Ovary (tissue), 9 donors: ENCODE measurements around the gene SEC14L2. TPM values are rescaled to one million over a fixed set of nuclear protein-coding genes. Genes with fewer than 3 reads are reported as not detected.

Experiments used
- DNase-seq, 5 donors: peaks; one replicate each; pipeline ENCODE4 v3.0.0-alpha.2; 2019 to 2020
- H3K27ac ChIP-seq, 2 donors: fragments of 200-600 bp; one replicate each; pipeline versions ENCODE4 v1.5.1 to v1.8.0; 2019 to 2022
- H3K27me3 ChIP-seq: fragments of 200-600 bp; one replicate; pipeline ENCODE4 v1.8.0; 2022
- H3K36me3 ChIP-seq: fragments of 200-600 bp; sonication (generic); one replicate; pipeline ENCODE4 v1.5.1; 2019
- H3K4me1 ChIP-seq: one replicate; pipeline ENCODE4 v1.8.1; 2013; ENCODE audit warnings: mild to moderate bottlenecking, moderate library complexity; ENCODE audit not compliant: insufficient read depth
- H3K4me3 ChIP-seq: fragments of 200-600 bp; sonication (generic); one replicate; pipeline ENCODE4 v1.5.1; 2017
- H3K9me3 ChIP-seq, 2 donors: fragments of 200-600 bp in 1 of 2; sonication (generic) in 1 of 2; one replicate each; pipeline versions ENCODE4 v1.5.1 to v1.8.1; 2013 to 2019; ENCODE audit warnings: mild to moderate bottlenecking in 1 of 2, moderate library complexity in 1 of 2
- EP300 ChIP-seq: sonication (generic); formaldehyde crosslinking; IDR thresholded peaks from one replicate; pipeline ENCODE4 v1.6.1; 2017; ENCODE audit warnings: antibody characterized with exemption
- POLR2A ChIP-seq: fragments of 450-650 bp; IDR thresholded peaks from one replicate; pipeline ENCODE4 v1.6.1; 2017; ENCODE audit warnings: antibody characterized with exemption, mild to moderate bottlenecking, moderate library complexity
- WGBS, 3 donors: extraction: QIAGEN DNeasy Blood & Tissue Kit in 1 of 3; methylation state at CpG; one replicate each; pipeline versions ENCODE4 v1.1.5 to v1.1.7; 2013 to 2017; 5-methylcytosine and 5-hydroxymethylcytosine counted together
- intact Hi-C, 4 donors: fragments of 100-400 bp; cut with DNase I; formaldehyde crosslinking; loops; one replicate each; pipeline versions ENCODE4 v1.11.0 to v1.15.1; 2022 to 2023
- polyA plus RNA-seq, 2 donors: library from polyadenylated mRNA; stranded (reverse); fragments of 200-250 nt in 1 of 2; fragments of 350-450 nt in 1 of 2; fragmentation: Illumina TruSeq in 1 of 2; extraction: RNeasy Lipid Tissue Mini Kit (QIAGEN cat#74804) in 1 of 2; gene quantifications; one replicate each; pipeline ENCODE4 v1.2.3, GENCODE V29; 2013 to 2014
- total RNA-seq, 7 donors: library from RNA; depleted of rRNA in 2 of 7; stranded (reverse); fragments of >200 nt in 2 of 7; fragmentation: NEBNext Ultra II Directional in 3 of 7; extraction: Animal tissue kit (Norgen Biotek cat#: 25700) in 3 of 7; gene quantifications; one replicate each; pipeline versions ENCODE4 v1.1.0 to v1.2.4, GENCODE V29; 2016 to 2023
- TF ChIP-seq, protein P1 (sequence below), 3 donors: fragments of 450-650 bp in 2 of 3; fragments of 200-600 bp in 1 of 3; IDR thresholded peaks; one replicate each; pipeline versions ENCODE4 v1.5.1 to v1.8.0; 2016 to 2022; ENCODE audit warnings: antibody characterized with exemption in 3 of 3, mild to moderate bottlenecking in 1 of 3
- donor health status: DM: no; HTN: no; CAD: no; lungs with moderate emphysema.
- donor health status: DM: no; HTN: no; CAD: no.
- donor health status: Bipolar disorder and iron deficiency.
- donor health status: DM: yes; HTN: yes; CAD: no.
- donor health status: DM: no; HTN: no; CAD: no.
- donor health status: DM: yes; HTN: yes; CAD: no.

SEC14L2 gene
- total and polyA plus RNA-seq, 9 donors = 2.5 to 14.3 (median 8.2) TPM

DNA sequence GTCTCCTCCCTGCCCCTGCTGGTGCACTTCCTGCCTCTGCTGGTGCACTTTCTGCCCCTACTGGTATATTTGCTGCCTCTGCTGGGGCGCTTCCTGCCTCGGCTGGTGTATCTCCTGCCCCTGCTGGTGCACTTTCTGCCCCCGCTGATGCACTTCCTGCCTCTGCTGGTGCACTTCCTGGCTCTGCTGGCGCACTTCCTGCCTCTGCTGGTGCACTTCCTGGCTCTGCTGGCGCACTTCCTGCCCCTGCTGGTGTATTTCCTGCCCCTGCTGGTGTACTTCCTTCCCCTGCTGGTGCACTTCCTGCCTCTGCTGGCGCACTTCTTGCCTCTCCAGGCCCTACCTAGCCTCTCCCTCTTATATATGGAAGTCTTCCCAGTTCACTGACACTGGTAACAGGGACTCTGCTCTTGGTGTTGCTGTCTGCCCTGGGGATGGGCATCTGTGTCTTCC, 38.9 kb downstream of the SEC14L2 start:
- no peak overlapping the region for H3K4me3 ChIP-seq
- H3K36me3 ChIP-seq = no peaks in the 10 kb centered on the region
- no peak for TF ChIP-seq POLR2A
- TF ChIP-seq, protein P1, sequence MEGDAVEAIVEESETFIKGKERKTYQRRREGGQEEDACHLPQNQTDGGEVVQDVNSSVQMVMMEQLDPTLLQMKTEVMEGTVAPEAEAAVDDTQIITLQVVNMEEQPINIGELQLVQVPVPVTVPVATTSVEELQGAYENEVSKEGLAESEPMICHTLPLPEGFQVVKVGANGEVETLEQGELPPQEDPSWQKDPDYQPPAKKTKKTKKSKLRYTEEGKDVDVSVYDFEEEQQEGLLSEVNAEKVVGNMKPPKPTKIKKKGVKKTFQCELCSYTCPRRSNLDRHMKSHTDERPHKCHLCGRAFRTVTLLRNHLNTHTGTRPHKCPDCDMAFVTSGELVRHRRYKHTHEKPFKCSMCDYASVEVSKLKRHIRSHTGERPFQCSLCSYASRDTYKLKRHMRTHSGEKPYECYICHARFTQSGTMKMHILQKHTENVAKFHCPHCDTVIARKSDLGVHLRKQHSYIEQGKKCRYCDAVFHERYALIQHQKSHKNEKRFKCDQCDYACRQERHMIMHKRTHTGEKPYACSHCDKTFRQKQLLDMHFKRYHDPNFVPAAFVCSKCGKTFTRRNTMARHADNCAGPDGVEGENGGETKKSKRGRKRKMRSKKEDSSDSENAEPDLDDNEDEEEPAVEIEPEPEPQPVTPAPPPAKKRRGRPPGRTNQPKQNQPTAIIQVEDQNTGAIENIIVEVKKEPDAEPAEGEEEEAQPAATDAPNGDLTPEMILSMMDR (IDR thresholded peaks at IDR 0.05) = no peak
- TF ChIP-seq EP300 = no peak
- 78 to 87% (median 82%) methylated on average over 6 of the region's 6 CpGs for WGBS, 3 donors
- H3K4me1 ChIP-seq = peaks cover 2% of the 10 kb centered on the region
- no peaks in the 10 kb centered on the region for H3K27me3 ChIP-seq
- intact Hi-C loops = no loop called here
- no peaks in the 10 kb centered on the region for H3K9me3 ChIP-seq
- no peak for DNase-seq
- no peak overlapping the region for H3K27ac ChIP-seq

DNA sequence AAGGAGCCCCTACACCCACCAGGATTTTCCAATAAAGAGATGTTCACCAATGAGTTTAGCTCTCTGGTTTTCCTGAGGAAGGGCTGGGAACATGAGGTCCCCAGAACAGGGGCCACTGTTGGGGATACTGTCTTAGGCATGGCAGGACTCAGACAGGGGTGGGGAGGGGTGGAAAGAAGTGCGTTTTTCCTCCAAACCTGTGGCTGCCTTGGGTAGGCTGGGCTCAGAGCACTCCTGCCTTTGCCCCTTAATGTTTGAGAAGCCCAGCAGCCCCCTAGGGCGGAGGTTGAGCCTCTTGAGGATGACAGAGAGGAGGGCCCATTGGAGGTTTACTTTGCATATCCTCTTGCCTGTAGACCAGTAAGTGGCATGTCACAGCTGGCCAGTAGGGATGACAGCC, 39.4 kb downstream of the SEC14L2 start:
- WGBS, 3 donors = 69 to 85% (median 82%) methylated on average over 2 of the region's 2 CpGs
- Histone ChIP-seq H3K27ac (no peak overlapping the region), H3K27me3 (no peaks in the 10 kb centered on the region), H3K9me3 (no peaks in the 10 kb centered on the region), H3K36me3 (no peaks in the 10 kb centered on the region), H3K4me1 (peaks cover 6% of the 10 kb centered on the region), H3K4me3 (no peak overlapping the region)
- intact Hi-C loops = no loop called here
- no peak for TF ChIP-seq EP300
- no peak for TF ChIP-seq POLR2A
- TF ChIP-seq, protein P1 (IDR thresholded peaks at IDR 0.05) = no peak
- no peak for DNase-seq

DNA sequence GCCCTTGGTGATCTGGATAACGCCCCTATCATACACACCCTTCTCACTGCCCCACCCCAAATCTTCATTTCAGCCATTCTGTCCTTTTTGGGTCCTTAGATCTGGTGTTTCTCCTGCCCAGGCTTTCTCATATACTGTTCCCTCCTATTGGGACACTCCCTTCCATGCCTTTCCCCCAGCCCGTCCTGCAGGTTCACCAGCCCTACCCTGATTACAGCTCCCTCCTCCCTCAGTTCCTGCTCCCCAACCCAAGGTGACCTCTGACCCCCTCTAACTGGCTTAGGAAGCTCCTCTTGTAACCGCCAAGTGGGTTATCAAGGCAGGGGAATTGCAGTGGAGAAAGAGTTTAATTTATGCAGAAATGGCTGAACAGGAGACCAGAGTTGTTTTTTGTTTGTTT, 41.7 kb downstream of the SEC14L2 start:
- Histone ChIP-seq H3K27ac (no peak overlapping the region), H3K36me3 (no peaks in the 10 kb centered on the region), H3K9me3 (no peaks in the 10 kb centered on the region), H3K4me1 (peaks cover 7% of the 10 kb centered on the region), H3K27me3 (no peaks in the 10 kb centered on the region), H3K4me3 (no peak overlapping the region)
- intact Hi-C loops = loop anchor here in 1 of 4 donors (2.0 kb wide), 1 partner anchor 32 kb away; no protein-coding TSS in a partner anchor
- WGBS, 3 donors = 80 to 86% (median 82%) methylated on average over 3 of the region's 3 CpGs
- DNase-seq = no peak
- TF ChIP-seq POLR2A = no peak
- TF ChIP-seq, protein P1 (IDR thresholded peaks at IDR 0.05) = no peak
- no peak for TF ChIP-seq EP300

GRCh38 chr22:30439226-30439625, 42.4 kb downstream of the SEC14L2 start:
- no peak for DNase-seq
- TF ChIP-seq POLR2A (no peak), EP300 (no peak)
- TF ChIP-seq, protein P1 (IDR thresholded peaks at IDR 0.05) = no peak
- WGBS, 3 donors = 86 to 95% (median 92%) methylated on average over 4 of the region's 4 CpGs
- Histone ChIP-seq H3K27me3 (no peaks in the 10 kb centered on the region), H3K4me3 (no peak overlapping the region), H3K36me3 (no peaks in the 10 kb centered on the region), H3K4me1 (peaks cover 7% of the 10 kb centered on the region), H3K27ac (no peak overlapping the region), H3K9me3 (no peaks in the 10 kb centered on the region)
- intact Hi-C loops = loop anchor here in 1 of 4 donors (2.0 kb wide), 1 partner anchor 32 kb away; no protein-coding TSS in a partner anchor
